HG02759 (cell line): ENCODE results near the gene GRAMD1B.

Source experiments
- ATAC-seq: cut with Tn5 transposase; IDR thresholded peaks from one replicate; pipeline ENCODE4 v1.9.1; 2021; ENCODE audit warnings: mild to moderate bottlenecking, moderate library complexity; ENCODE audit not compliant: unreplicated experiment

GRAMD1B gene

GRCh38 chr11:123527526-123527925 is 97.5 kb downstream of the GRAMD1B start:
- no peak for ATAC-seq

- no peak for ATAC-seq
These were observed 97.9 kb downstream of the GRAMD1B start for GRCh38 chr11:123527947-123528346.

- ATAC-seq: no peak
These were observed 101.3 kb downstream of the GRAMD1B start for GRCh38 chr11:123531325-123531724.

GRCh38 chr11:123532131-123532530 is 102.1 kb downstream of the GRAMD1B start:
- no peak for ATAC-seq

- no peak for ATAC-seq
These were observed 105.3 kb downstream of the GRAMD1B start for GRCh38 chr11:123535401-123535800.

- ATAC-seq: no peak
These were observed 106.8 kb downstream of the GRAMD1B start for GRCh38 chr11:123536690-123537437.

- no peak for ATAC-seq
These were observed 107.7 kb downstream of the GRAMD1B start for GRCh38 chr11:123537726-123538125.

- no peak for ATAC-seq
These were observed 113.7 kb downstream of the GRAMD1B start for GRCh38 chr11:123543797-123544196.

GRCh38 chr11:123544631-123545375 is 114.7 kb downstream of the GRAMD1B start:
- ATAC-seq: no peak

GRCh38 chr11:123545726-123546270 is 115.7 kb downstream of the GRAMD1B start:
- ATAC-seq: peak; percentile 43

GRCh38 chr11:123546515-123546914 is 116.4 kb downstream of the GRAMD1B start:
- ATAC-seq: no peak

GRCh38 chr11:123547180-123547579 is 117.1 kb downstream of the GRAMD1B start:
- peak; percentile 87 for ATAC-seq

GRCh38 chr11:123548774-123549173 is 118.7 kb downstream of the GRAMD1B start:
- no peak for ATAC-seq

GRCh38 chr11:123549926-123550917 is 120.2 kb downstream of the GRAMD1B start:
- no peak for ATAC-seq

- ATAC-seq: no peak
These were observed 121.0 kb downstream of the GRAMD1B start for GRCh38 chr11:123551079-123551478.

- no peak for ATAC-seq
These were observed 126.6 kb downstream of the GRAMD1B start for GRCh38 chr11:123556633-123557032.

GRCh38 chr11:123558536-123559315 is 128.7 kb downstream of the GRAMD1B start:
- ATAC-seq: no peak

- ATAC-seq: no peak
These were observed 129.5 kb downstream of the GRAMD1B start for GRCh38 chr11:123559523-123559955.

GRCh38 chr11:123560006-123560405 is 129.9 kb downstream of the GRAMD1B start:
- peak; percentile 72 for ATAC-seq

GRCh38 chr11:123561431-123561800 is 131.3 kb downstream of the GRAMD1B start:
- ATAC-seq: no peak
